Nasal cavity respiratory epithelium epithelial cell of viscerocranial mucosa (primary cell): ENCODE results near the gene OR4C12. TPM values are rescaled to one million over a fixed set of nuclear protein-coding genes. Genes with fewer than 3 reads are reported as not detected.

Experiments
- total RNA-seq: library from RNA; depleted of rRNA; stranded (reverse); fragments of >200 nt; gene quantifications from 2 replicates; pipeline ENCODE4 v1.2.3, GENCODE V29; 2014

OR4C12 gene
- not detected in 2 replicates for total RNA-seq

GRCh38 chr11:49982435-49982834, at the start of gene OR4C12:
OR4C12 (minus strand) TSS chr11:49982535; CDS start chr11:49982501, 34 bp downstream.

GRCh38 chr11:49952091-49952490, 30.2 kb downstream of the OR4C12 start, which contains the start of gene OR4C13:
OR4C13 (plus strand) TSS chr11:49952391; CDS start chr11:49952423, 32 bp downstream.

Other genes starting within 250 kb of the OR4C12 start
- not detected in 2 replicates for gene OR4C13, start 30.1 kb downstream of the OR4C12 start, total RNA-seq
- not detected in 2 replicates for gene OR4C45, start 50.3 kb upstream of the OR4C12 start, total RNA-seq